ENCODE data around the gene ONECUT3.

DNA sequence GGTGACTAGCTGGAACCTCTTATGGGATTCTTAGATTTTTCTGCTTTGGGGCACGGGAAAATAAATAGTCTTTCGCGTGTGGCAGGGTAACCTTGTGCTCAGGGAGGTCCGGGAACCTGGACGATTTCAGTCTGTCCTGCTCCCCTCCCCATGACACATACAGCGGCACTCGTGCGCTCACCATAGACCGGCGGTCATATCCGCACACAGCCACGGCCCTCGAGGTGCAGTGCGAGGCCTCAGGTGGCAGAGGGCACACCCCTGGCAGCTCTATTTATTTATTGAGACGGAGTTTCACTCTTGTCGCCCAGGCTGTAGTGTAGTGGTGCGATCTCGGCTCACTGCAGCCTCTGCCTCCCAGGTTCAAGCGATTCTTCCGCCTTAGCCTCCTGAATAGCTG is 3.0 kb downstream of the ONECUT3 start:
- TF ChIP-seq CEBPB (IDR thresholded peaks at IDR 0.05; ENCODE audit: low read depth, low read length) (no peak), RFX5 (IDR thresholded peaks at IDR 0.05; ENCODE audit: low read depth, low read length) (no peak), SMC3 (IDR thresholded peaks at IDR 0.05; ENCODE audit: low read depth, low read length) (no peak), POLR2A (IDR thresholded peaks at IDR 0.05; ENCODE audit: low read depth, low read length) (no peak), MAFK (IDR thresholded peaks at IDR 0.05; ENCODE audit: low read depth, low read length) (no peak), FOS (IDR thresholded peaks at IDR 0.05; ENCODE audit: low read depth, low read length) (no peak), RAD21 (IDR thresholded peaks at IDR 0.05; ENCODE audit: low read length) (no peak)
- TF ChIP-seq, protein P1, sequence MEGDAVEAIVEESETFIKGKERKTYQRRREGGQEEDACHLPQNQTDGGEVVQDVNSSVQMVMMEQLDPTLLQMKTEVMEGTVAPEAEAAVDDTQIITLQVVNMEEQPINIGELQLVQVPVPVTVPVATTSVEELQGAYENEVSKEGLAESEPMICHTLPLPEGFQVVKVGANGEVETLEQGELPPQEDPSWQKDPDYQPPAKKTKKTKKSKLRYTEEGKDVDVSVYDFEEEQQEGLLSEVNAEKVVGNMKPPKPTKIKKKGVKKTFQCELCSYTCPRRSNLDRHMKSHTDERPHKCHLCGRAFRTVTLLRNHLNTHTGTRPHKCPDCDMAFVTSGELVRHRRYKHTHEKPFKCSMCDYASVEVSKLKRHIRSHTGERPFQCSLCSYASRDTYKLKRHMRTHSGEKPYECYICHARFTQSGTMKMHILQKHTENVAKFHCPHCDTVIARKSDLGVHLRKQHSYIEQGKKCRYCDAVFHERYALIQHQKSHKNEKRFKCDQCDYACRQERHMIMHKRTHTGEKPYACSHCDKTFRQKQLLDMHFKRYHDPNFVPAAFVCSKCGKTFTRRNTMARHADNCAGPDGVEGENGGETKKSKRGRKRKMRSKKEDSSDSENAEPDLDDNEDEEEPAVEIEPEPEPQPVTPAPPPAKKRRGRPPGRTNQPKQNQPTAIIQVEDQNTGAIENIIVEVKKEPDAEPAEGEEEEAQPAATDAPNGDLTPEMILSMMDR (conservative IDR thresholded peaks at IDR 0.05; ENCODE audit: low read depth, low read length), result no peak
